Keratinocyte (primary cell): ENCODE measurements around the gene SUSD4. TPM values are rescaled to one million over a fixed set of nuclear protein-coding genes. Genes with fewer than 3 reads are reported as not detected.

Experiments used
- DNase-seq: peaks from one replicate; pipeline ENCODE4 v3.0.0-alpha.2; 2011; ENCODE audit warnings: low read depth, missing footprints, low spot score
- FAIRE-seq: peaks from 2 replicates; lab custom pipeline; 2011; peaks lifted over from hg19 to GRCh38; lab: Jason Lieb, UNC
- H2AFZ ChIP-seq: 2 replicates; pipeline ENCODE4 v1.6.0; 2012; ENCODE audit warnings: low read length, control low read depth, inconsistent platforms; ENCODE audit not compliant: control insufficient read depth
- H3K27ac ChIP-seq: 2 replicates; pipeline ENCODE4 v1.5.1; 2011; ENCODE audit warnings: low read length; ENCODE audit not compliant: control insufficient read depth, insufficient read depth
- H3K27me3 ChIP-seq: 3 replicates; pipeline ENCODE4 v1.6.0; 2011; ENCODE audit warnings: low read length; ENCODE audit not compliant: control insufficient read depth, insufficient read depth; ENCODE audit errors: extremely low read depth
- H3K36me3 ChIP-seq, 2 experiments: 2 replicates in 1 of 2; 3 replicates in 1 of 2; pipeline ENCODE4 v1.5.1; 2011; ENCODE audit warnings: low read length in 2 of 2, mild to moderate bottlenecking in 1 of 2; ENCODE audit not compliant: control insufficient read depth in 2 of 2, insufficient read depth in 2 of 2; ENCODE audit errors: extremely low read depth in 1 of 2
- H3K4me1 ChIP-seq: 3 replicates; pipeline ENCODE4 v1.5.1; 2011; ENCODE audit warnings: low read length; ENCODE audit not compliant: control insufficient read depth, insufficient read depth; ENCODE audit errors: extremely low read depth
- H3K4me2 ChIP-seq: 3 replicates; pipeline ENCODE4 v1.6.0; 2011; ENCODE audit warnings: low read depth, low read length; ENCODE audit not compliant: control insufficient read depth, insufficient read depth; ENCODE audit errors: extremely low read depth
- H3K4me3 ChIP-seq, 3 experiments: fragments of 200-600 bp in 1 of 3; sonication (generic) in 1 of 3; 2 replicates in 2 of 3; 3 replicates in 1 of 3; pipeline ENCODE4 v1.5.1; 2011 to 2016; ENCODE audit warnings: low read length in 3 of 3, mild to moderate bottlenecking in 3 of 3, control low read depth in 2 of 3, inconsistent platforms in 1 of 3, low read depth in 1 of 3, mixed read lengths in 1 of 3, mixed run types in 1 of 3, moderate library complexity in 1 of 3; ENCODE audit not compliant: control insufficient read depth in 2 of 3, insufficient read depth in 2 of 3; ENCODE audit errors: extremely low read depth in 1 of 3
- H3K79me2 ChIP-seq: 2 replicates; pipeline ENCODE4 v1.6.0; 2012; ENCODE audit warnings: low read length; ENCODE audit not compliant: control insufficient read depth, insufficient read depth
- H3K9ac ChIP-seq: 3 replicates; pipeline ENCODE4 v1.6.0; 2011; ENCODE audit warnings: low read length; ENCODE audit not compliant: control insufficient read depth, insufficient read depth; ENCODE audit errors: extremely low read depth
- H3K9me1 ChIP-seq: 3 replicates; pipeline ENCODE4 v1.6.0; 2011; ENCODE audit warnings: low read length; ENCODE audit not compliant: control insufficient read depth, insufficient read depth; ENCODE audit errors: extremely low read depth
- H3K9me3 ChIP-seq: 2 replicates; pipeline ENCODE4 v1.5.1; 2012; ENCODE audit warnings: low read depth, low read length; ENCODE audit not compliant: control insufficient read depth
- H4K20me1 ChIP-seq: 3 replicates; pipeline ENCODE4 v1.6.0; 2011; ENCODE audit warnings: low read length; ENCODE audit not compliant: control insufficient read depth, insufficient read depth; ENCODE audit errors: extremely low read depth
- CTCF ChIP-seq, 3 experiments: IDR thresholded peaks in 1 of 3; conservative IDR thresholded peaks in 1 of 3; optimal IDR thresholded peaks in 1 of 3; 2 replicates in 2 of 3; 3 replicates in 1 of 3; pipeline versions ENCODE3 to v1.5.1; 2011; ENCODE audit warnings: low read length in 3 of 3, mild to moderate bottlenecking in 3 of 3, moderate library complexity in 2 of 3, control low read depth in 1 of 3, inconsistent platforms in 1 of 3; ENCODE audit not compliant: insufficient read depth in 2 of 3; ENCODE audit errors: extremely low read depth in 1 of 3
- EZH2 ChIP-seq: IDR thresholded peaks from one replicate; pipeline ENCODE4 v1.6.1; 2012; ENCODE audit warnings: inconsistent platforms, mild to moderate bottlenecking, low read length, moderate library complexity
- dilution Hi-C: fragments of 300-500 bp; cut with MboI; formaldehyde crosslinking; loops from one replicate; pipeline ENCODE4 v1.7.0; 2020; ENCODE audit warnings: low sequenced_read_pairs; ENCODE audit not compliant: extremely low pct_ligation_motif_present
- polyA plus RNA-seq, 5 experiments: library from polyadenylated mRNA; depleted of rRNA in 3 of 5; stranded (reverse) in 3 of 5; stranded (forward) in 1 of 5; unstranded in 1 of 5; fragments of >200 nt; gene quantifications; 1 replicate in 1 of 5; 2 replicates in 3 of 5; 3 replicates in 1 of 5; pipeline versions ENCODE4 v1.2.1 to v1.2.3, GENCODE V29; 2011 to 2012; ENCODE audit warnings: missing spikeins in 2 of 5, low read depth in 1 of 5, low replicate concordance in 1 of 5

SUSD4 gene
- polyA plus RNA-seq, 1 donor (not counting 4 experiments of a cell fraction or from before 2014, with no cell fraction given), result 1.6 TPM

- Histone ChIP-seq H3K4me1 (peaks cover 2% of the 10 kb centered on the region), H3K36me3 (no peaks in the 10 kb centered on the region), H3K9me1 (no peaks in the 10 kb centered on the region), H3K79me2 (no peaks in the 10 kb centered on the region), H3K27me3 (peaks cover 14% of the 10 kb centered on the region), H3K9ac (no peak overlapping the region), H4K20me1 (no peaks in the 10 kb centered on the region), H3K27ac (no peak overlapping the region), H3K9me3 (no peaks in the 10 kb centered on the region), H2AFZ (no peak overlapping the region), H3K4me3 (no peak overlapping the region), H3K4me2 (no peak overlapping the region)
- TF ChIP-seq CTCF (optimal IDR thresholded peaks at IDR 0.05 in 1 of 3, IDR thresholded peaks at IDR 0.05 in 1 of 3, conservative IDR thresholded peaks at IDR 0.05 in 1 of 3; ENCODE audit: extremely low read depth in 1 of 3, insufficient read depth in 2 of 3, low read length in 3 of 3), result no peak
- no peak for TF ChIP-seq EZH2
- DNase-seq, result no peak
- FAIRE-seq, result no peak
- dilution Hi-C loops, result no loop called here
These were observed 24.9 kb downstream of the SUSD4 start for GRCh38 chr1:223338811-223339746.

- no peaks in the 10 kb centered on the region for H3K79me2 ChIP-seq
- H4K20me1 ChIP-seq, result no peaks in the 10 kb centered on the region
- H3K4me3 ChIP-seq, result no peak overlapping the region
- no peak for DNase-seq
- no peak overlapping the region for H2AFZ ChIP-seq
- no peak overlapping the region for H3K4me2 ChIP-seq
- H3K9ac ChIP-seq, result no peak overlapping the region
- H3K27me3 ChIP-seq, result peaks cover 14% of the 10 kb centered on the region
- H3K4me1 ChIP-seq, result peaks cover 3% of the 10 kb centered on the region
- dilution Hi-C loops, result no loop called here
- FAIRE-seq, result no peak
- no peaks in the 10 kb centered on the region for H3K36me3 ChIP-seq
- H3K9me1 ChIP-seq, result no peaks in the 10 kb centered on the region
- no peaks in the 10 kb centered on the region for H3K9me3 ChIP-seq
- no peak overlapping the region for H3K27ac ChIP-seq
- no peak for TF ChIP-seq EZH2
- TF ChIP-seq CTCF (optimal IDR thresholded peaks at IDR 0.05 in 1 of 3, IDR thresholded peaks at IDR 0.05 in 1 of 3, conservative IDR thresholded peaks at IDR 0.05 in 1 of 3; ENCODE audit: extremely low read depth in 1 of 3, insufficient read depth in 2 of 3, low read length in 3 of 3), result no peak
These were observed 26.7 kb downstream of the SUSD4 start for GRCh38 chr1:223337174-223337869.
